CD4-positive, alpha-beta T cell (primary cell): ENCODE measurements around the gene MSI2. TPM values are rescaled to one million over a fixed set of nuclear protein-coding genes. Genes with fewer than 3 reads are reported as not detected.

Experiments
- ATAC-seq: fragments of 200-7000 bp; cut with Tn5 transposase; one replicate; pipeline ENCODE4 v1.10.0; 2022; ENCODE audit warnings: mild to moderate bottlenecking; ENCODE audit not compliant: poor library complexity
- CTCF ChIA-PET: fragments of 350-600 bp; sonication (Branson Sonifier 250); formaldehyde crosslinking; loops from one replicate; lab custom pipeline; 2021; ENCODE audit warnings: antibody characterized with exemption, inconsistent platforms; lab: Charles Lee
- POLR2A ChIA-PET: fragments of 350-600 bp; sonication (Branson Sonifier 250); formaldehyde crosslinking; loops from one replicate; lab custom pipeline; 2021; ENCODE audit warnings: antibody characterized with exemption, inconsistent platforms; lab: Charles Lee
- DNase-seq, 14 experiments: peaks; one replicate each; pipeline ENCODE4 v3.0.0-alpha.2; 2013 to 2020; ENCODE audit warnings: mixed read lengths in 2 of 14
- H3K27ac ChIP-seq, 2 donors: one replicate each; pipeline versions ENCODE4 v1.5.1 to v1.7.0; 2013; ENCODE audit warnings: low read length in 2 of 2, low read depth in 1 of 2, mild to moderate bottlenecking in 1 of 2
- H3K27me3 ChIP-seq, 2 experiments: 1 replicate in 1 of 2; 2 replicates in 1 of 2; pipeline versions ENCODE4 v1.6.1 to v1.7.0; 2013; ENCODE audit warnings: low read length in 2 of 2, control low read depth in 1 of 2, mild to moderate bottlenecking in 1 of 2, moderate library complexity in 1 of 2; ENCODE audit not compliant: insufficient read depth in 2 of 2, control insufficient read depth in 1 of 2
- H3K36me3 ChIP-seq: one replicate; pipeline ENCODE4 v1.6.1; 2013; ENCODE audit warnings: low read length, control low read depth; ENCODE audit not compliant: insufficient read depth
- H3K4me1 ChIP-seq: one replicate; pipeline ENCODE4 v1.6.1; 2013; ENCODE audit warnings: low read length, control low read depth; ENCODE audit not compliant: insufficient read depth
- H3K4me3 ChIP-seq: one replicate; pipeline ENCODE4 v1.5.1; 2013; ENCODE audit warnings: mild to moderate bottlenecking, low read length, moderate library complexity
- H3K9me3 ChIP-seq, 2 experiments: 1 replicate in 1 of 2; 2 replicates in 1 of 2; pipeline versions ENCODE4 v1.6.1 to v1.7.0; 2013; ENCODE audit warnings: low read length in 2 of 2, mild to moderate bottlenecking in 2 of 2, control low read depth in 1 of 2, moderate library complexity in 1 of 2; ENCODE audit not compliant: control insufficient read depth in 1 of 2, insufficient read depth in 1 of 2
- H3K27ac Mint-ChIP-seq: one replicate; pipeline ENCODE4 v1.8.0; 2020; ENCODE audit warnings: mixed read lengths
- H3K27me3 Mint-ChIP-seq: one replicate; pipeline ENCODE4 v1.8.0; 2021; ENCODE audit warnings: mixed read lengths
- H3K36me3 Mint-ChIP-seq: one replicate; pipeline ENCODE4 v1.8.0; 2021; ENCODE audit warnings: low read depth, mixed read lengths
- H3K4me1 Mint-ChIP-seq: one replicate; pipeline ENCODE4 v1.8.0; 2021; ENCODE audit warnings: low read depth, mixed read lengths
- H3K4me3 Mint-ChIP-seq: one replicate; pipeline ENCODE4 v1.8.0; 2020; ENCODE audit warnings: mild to moderate bottlenecking, mixed read lengths
- H3K9me3 Mint-ChIP-seq: one replicate; pipeline ENCODE4 v1.8.0; 2020; ENCODE audit warnings: mixed read lengths
- intact Hi-C, 2 experiments: fragments of 100-400 bp; cut with DNase I in 1 of 2; cut with micrococcal nuclease in 1 of 2; formaldehyde crosslinking; loops; one replicate each; pipeline versions ENCODE4 v1.15.1 to v1.9.0; 2023 to 2025; cut with DNase I, micrococcal nuclease
- total RNA-seq, 174 experiments: library from RNA in 2 of 174; stranded (reverse) in 2 of 174; gene quantifications; one replicate each; pipeline ENCODE4 v1.2.3 and lab custom pipeline; 2021 to 2026
- TF ChIP-seq, protein P1 (sequence below): fragments of 200-600 bp; IDR thresholded peaks from one replicate; pipeline ENCODE4 v1.8.0; 2022; ENCODE audit warnings: antibody characterized with exemption, mild to moderate bottlenecking

MSI2 gene
- total RNA-seq, 2 experiments from 2014 or later, result 129 to 132 TPM

DNA sequence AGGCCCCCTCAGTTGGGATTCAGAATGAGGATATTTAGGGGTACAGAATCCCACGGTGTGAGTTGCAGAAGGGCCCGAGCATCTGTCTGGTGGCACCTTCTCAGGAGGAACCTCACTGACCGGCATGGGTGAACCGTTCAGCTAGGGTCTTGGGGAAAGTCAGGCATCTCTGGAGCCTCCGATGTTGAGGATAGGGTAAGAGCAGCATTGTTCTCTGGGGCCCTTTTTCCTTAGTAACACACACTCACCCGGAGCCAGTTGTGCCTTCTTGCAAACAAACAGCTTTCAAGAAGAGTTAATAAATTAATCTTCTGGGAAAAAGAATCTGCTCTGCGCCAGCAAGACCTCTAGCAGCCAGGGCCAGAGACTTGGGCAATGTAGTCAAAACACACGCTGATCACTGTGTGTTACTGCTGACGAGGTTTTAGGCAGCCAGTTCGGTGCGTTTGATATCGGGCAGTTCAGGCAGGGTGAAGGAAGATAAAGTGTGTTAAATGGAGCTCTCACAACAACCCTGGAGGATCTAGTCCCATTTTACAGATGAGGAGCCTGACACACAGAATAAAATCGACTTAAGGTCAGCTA is 48.9 kb downstream of the MSI2 start:
- Histone ChIP-seq H3K9me3 (no peaks in the 10 kb centered on the region), H3K4me3 (no peak overlapping the region), H3K27ac (no peak overlapping the region), H3K27me3 (no peaks in the 10 kb centered on the region), H3K36me3 (peaks cover 22% of the 10 kb centered on the region), H3K4me1 (no peaks in the 10 kb centered on the region)
- intact Hi-C loops, result no loop called here
- DNase-seq (no peak), ATAC-seq (no peak)
- TF ChIP-seq, protein P1, sequence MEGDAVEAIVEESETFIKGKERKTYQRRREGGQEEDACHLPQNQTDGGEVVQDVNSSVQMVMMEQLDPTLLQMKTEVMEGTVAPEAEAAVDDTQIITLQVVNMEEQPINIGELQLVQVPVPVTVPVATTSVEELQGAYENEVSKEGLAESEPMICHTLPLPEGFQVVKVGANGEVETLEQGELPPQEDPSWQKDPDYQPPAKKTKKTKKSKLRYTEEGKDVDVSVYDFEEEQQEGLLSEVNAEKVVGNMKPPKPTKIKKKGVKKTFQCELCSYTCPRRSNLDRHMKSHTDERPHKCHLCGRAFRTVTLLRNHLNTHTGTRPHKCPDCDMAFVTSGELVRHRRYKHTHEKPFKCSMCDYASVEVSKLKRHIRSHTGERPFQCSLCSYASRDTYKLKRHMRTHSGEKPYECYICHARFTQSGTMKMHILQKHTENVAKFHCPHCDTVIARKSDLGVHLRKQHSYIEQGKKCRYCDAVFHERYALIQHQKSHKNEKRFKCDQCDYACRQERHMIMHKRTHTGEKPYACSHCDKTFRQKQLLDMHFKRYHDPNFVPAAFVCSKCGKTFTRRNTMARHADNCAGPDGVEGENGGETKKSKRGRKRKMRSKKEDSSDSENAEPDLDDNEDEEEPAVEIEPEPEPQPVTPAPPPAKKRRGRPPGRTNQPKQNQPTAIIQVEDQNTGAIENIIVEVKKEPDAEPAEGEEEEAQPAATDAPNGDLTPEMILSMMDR, result no peak
- peaks cover 54% of the 10 kb centered on the region for H3K36me3 Mint-ChIP-seq
- no peaks in the 10 kb centered on the region for H3K27me3 Mint-ChIP-seq
- ChIA-PET POLR2A (no interaction called here), CTCF (interaction anchor here (0.6 to 1.2 kb wide), 2 partner anchors 62 to 85 kb away, joined by 3 read pairs; no protein-coding TSS in a partner anchor)
- no peak overlapping the region for H3K27ac Mint-ChIP-seq
- no peak overlapping the region for H3K4me3 Mint-ChIP-seq
- H3K4me1 Mint-ChIP-seq, result peaks cover 15% of the 10 kb centered on the region
- H3K9me3 Mint-ChIP-seq, result no peaks in the 10 kb centered on the region

DNA sequence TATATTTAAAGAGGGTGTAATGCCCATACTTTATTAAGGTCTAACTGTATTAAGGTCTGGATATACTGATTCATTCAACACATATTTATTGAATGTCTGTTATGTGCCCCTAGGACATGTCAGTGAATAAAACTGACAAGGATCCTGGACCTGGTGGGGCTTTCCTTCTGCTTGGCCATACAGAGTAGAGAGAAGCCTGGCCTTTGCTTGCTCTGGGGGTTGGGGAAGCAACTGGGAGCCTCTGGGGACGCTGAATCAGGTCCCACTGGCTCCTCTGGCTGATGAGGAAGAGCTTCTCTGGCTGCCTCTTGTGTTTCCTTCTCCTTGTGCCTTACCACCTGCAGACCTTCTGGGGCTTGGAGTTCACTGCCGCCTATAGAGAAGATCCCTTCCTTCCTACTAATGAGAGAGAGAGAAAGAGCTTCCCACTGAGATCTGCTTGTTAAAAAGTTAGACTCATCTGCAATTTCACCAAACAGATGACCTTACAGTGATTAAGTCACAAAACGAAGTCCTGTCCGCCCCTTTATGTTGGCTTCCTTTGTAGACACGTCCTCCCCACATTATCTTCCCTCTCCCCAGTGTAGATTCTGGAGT is 49.7 kb downstream of the MSI2 start:
- no peaks in the 10 kb centered on the region for H3K27me3 Mint-ChIP-seq
- CTCF ChIA-PET, result no interaction called here
- H3K27ac Mint-ChIP-seq, result no peak overlapping the region

DNA sequence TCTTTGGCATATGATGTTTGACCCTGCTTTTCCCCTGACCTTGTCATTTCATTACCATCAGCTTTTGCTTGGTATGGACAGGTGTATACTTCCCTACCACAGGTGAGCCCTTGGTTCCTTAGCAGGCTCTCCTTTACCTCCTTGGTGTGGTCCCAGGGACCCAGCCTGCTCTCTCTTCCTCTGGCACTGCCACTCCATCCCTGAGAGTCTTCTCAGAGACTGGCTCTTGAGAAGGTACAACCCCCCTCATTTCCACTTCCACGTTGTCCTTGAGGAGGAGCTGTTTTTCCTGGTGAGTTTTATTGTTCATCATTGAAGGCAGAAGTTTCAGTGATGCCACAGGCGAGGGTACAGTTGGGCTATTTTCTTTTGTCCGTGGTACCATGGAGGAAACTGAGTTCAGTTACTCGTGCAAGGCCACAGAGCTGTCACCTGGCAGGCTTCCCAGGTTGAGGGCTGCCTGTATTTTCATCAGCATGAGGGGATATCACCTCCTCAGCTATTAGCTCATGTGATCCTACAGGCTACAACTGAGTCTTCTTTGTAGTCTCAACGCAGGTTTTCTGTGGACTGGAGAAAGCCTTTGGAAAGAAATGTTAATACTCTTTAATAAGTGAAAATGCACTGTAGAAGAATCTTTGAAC is 52.3 kb downstream of the MSI2 start:
- Histone ChIP-seq H3K27me3 (no peaks in the 10 kb centered on the region), H3K9me3 (no peaks in the 10 kb centered on the region), H3K4me3 (no peak overlapping the region), H3K27ac (no peak overlapping the region), H3K36me3 (peaks cover 22% of the 10 kb centered on the region), H3K4me1 (no peaks in the 10 kb centered on the region)
- ChIA-PET POLR2A (interaction anchor here (1.0 kb wide), 1 partner anchor 179 kb away, joined by 3 read pairs; no protein-coding TSS in a partner anchor), CTCF (interaction anchor here (1.6 kb wide), 1 partner anchor 65 kb away, joined by 7 read pairs; no protein-coding TSS in a partner anchor)
- peaks cover 42% of the 10 kb centered on the region for H3K36me3 Mint-ChIP-seq
- intact Hi-C loops, result no loop called here
- ATAC-seq, result no peak
- peaks cover 24% of the 10 kb centered on the region for H3K4me1 Mint-ChIP-seq
- DNase-seq, result no peak
- H3K27ac Mint-ChIP-seq, result no peak overlapping the region
- H3K9me3 Mint-ChIP-seq, result no peaks in the 10 kb centered on the region
- no peaks in the 10 kb centered on the region for H3K27me3 Mint-ChIP-seq
- no peak overlapping the region for H3K4me3 Mint-ChIP-seq
- TF ChIP-seq, protein P1, result no peak

More for the DNA sequence above, 49.7 kb downstream of the MSI2 start:
- TF ChIP-seq, protein P1, result no peak
- H3K36me3 ChIP-seq, result peaks cover 19% of the 10 kb centered on the region
- Mint-ChIP-seq H3K4me3 (no peak overlapping the region), H3K4me1 (peaks cover 21% of the 10 kb centered on the region), H3K9me3 (no peaks in the 10 kb centered on the region), H3K36me3 (peaks cover 51% of the 10 kb centered on the region)
- no peak for ATAC-seq
- H3K27ac ChIP-seq, result no peak overlapping the region
- no peaks in the 10 kb centered on the region for H3K9me3 ChIP-seq
- DNase-seq, result no peak
- POLR2A ChIA-PET, result no interaction called here
- H3K4me3 ChIP-seq, result no peak overlapping the region
- no peaks in the 10 kb centered on the region for H3K27me3 ChIP-seq
- intact Hi-C loops, result no loop called here
- no peaks in the 10 kb centered on the region for H3K4me1 ChIP-seq
